Panc1 (cell line): ENCODE data around the gene HES7. TPM values are rescaled to one million over a fixed set of nuclear protein-coding genes. Genes with fewer than 3 reads are reported as not detected.

ENCODE experiments used
- ATAC-seq: fragments of 200-7000 bp; cut with Tn5 transposase; 2 replicates; pipeline ENCODE4 v1.9.1; 2020; ENCODE audit warnings: mild to moderate bottlenecking, moderate library complexity
- BruUV-seq: library from RNA; stranded (reverse); fragments of 400-500 nt; replicated peaks from 2 replicates; lab custom pipeline; 2021; lab: Mats Ljungman, UMichigan
- CTCF ChIA-PET: fragments of 300-600 bp; sonication (Branson Sonifier 250); formaldehyde crosslinking; loops from one replicate; lab custom pipeline; 2022; ENCODE audit warnings: antibody characterized with exemption; lab: Charles Lee
- POLR2A ChIA-PET: fragments of 300-600 bp; sonication (Branson Sonifier 250); formaldehyde crosslinking; loops from one replicate; lab custom pipeline; 2022; ENCODE audit warnings: antibody characterized with exemption; lab: Charles Lee
- DNase-seq: peaks from one replicate; pipeline ENCODE4 v3.0.0-alpha.2; 2010; ENCODE audit warnings: low read depth, low spot score
- H3K27ac ChIP-seq: 2 replicates; pipeline ENCODE4 v1.5.1; 2011; ENCODE audit warnings: mild to moderate bottlenecking, low read length, inconsistent platforms
- H3K27me3 ChIP-seq: fragments of 200-500 bp; sonication (Bioruptor generic); 2 replicates; pipeline ENCODE4 v1.6.0; 2014; ENCODE audit warnings: low read length, inconsistent platforms; ENCODE audit not compliant: control insufficient read depth, insufficient read depth
- H3K36me3 ChIP-seq: fragments of 200-500 bp; sonication (Bioruptor generic); 2 replicates; pipeline ENCODE4 v1.5.1; 2014; ENCODE audit warnings: inconsistent platforms, mild to moderate bottlenecking, low read length, moderate library complexity; ENCODE audit not compliant: control insufficient read depth, insufficient read depth
- H3K4me1 ChIP-seq: 2 replicates; pipeline ENCODE4 v1.5.1; 2011; ENCODE audit warnings: inconsistent platforms, mild to moderate bottlenecking, low read length, moderate library complexity; ENCODE audit not compliant: control insufficient read depth, insufficient read depth
- H3K4me3 ChIP-seq, 2 experiments: 2 replicates each; pipeline ENCODE4 v1.5.1; 2011 to 2012; ENCODE audit warnings: low read depth in 2 of 2, low read length in 2 of 2, mild to moderate bottlenecking in 2 of 2, inconsistent platforms in 1 of 2, moderate library complexity in 1 of 2
- H3K9me3 ChIP-seq: fragments of 200-500 bp; sonication (Bioruptor generic); 2 replicates; pipeline ENCODE4 v1.5.1; 2014; ENCODE audit warnings: low read depth, mild to moderate bottlenecking, inconsistent platforms, low read length, moderate library complexity; ENCODE audit not compliant: control insufficient read depth, insufficient read depth
- POLR2AphosphoS5 ChIP-seq: IDR thresholded peaks from 2 replicates; pipeline ENCODE4 v1.6.1; 2012; ENCODE audit warnings: mild to moderate bottlenecking, low read depth, low read length, moderate library complexity
- SIN3A ChIP-seq: IDR thresholded peaks from 2 replicates; pipeline ENCODE4 v1.6.1; 2012; ENCODE audit warnings: low read depth, mild to moderate bottlenecking, low read length, moderate library complexity, borderline replicate concordance; ENCODE audit not compliant: insufficient read depth
- TCF7L2 ChIP-seq: IDR thresholded peaks from 2 replicates; pipeline ENCODE4 v1.6.1; 2011; ENCODE audit warnings: mild to moderate bottlenecking, low read depth, low read length, inconsistent platforms
- in situ Hi-C: cut with HindIII; loops from 2 replicates; pipeline ENCODE4 v1.10.0; 2016; ENCODE audit warnings: low sequenced_read_pairs, low pct_unique_long_range_greater_than_20kb
- intact Hi-C: fragments of 100-400 bp; cut with micrococcal nuclease; formaldehyde crosslinking; loops from one replicate; pipeline ENCODE4 v1.10.0; 2022; ENCODE audit not compliant: unreplicated experiment
- total RNA-seq: library from RNA; stranded (reverse); gene quantifications from one replicate; pipeline ENCODE4 v1.2.1, GENCODE V29; 2021; ENCODE audit not compliant: unreplicated experiment
- TF ChIP-seq, protein P1 (sequence below): fragments of 450-650 bp; IDR thresholded peaks from 2 replicates; pipeline ENCODE4 v1.5.1; 2017; ENCODE audit warnings: mild to moderate bottlenecking
- TF ChIP-seq, protein P2 (sequence below), 2 experiments: IDR thresholded peaks; 2 replicates each; pipeline ENCODE4 v1.6.1; 2011 to 2012; ENCODE audit warnings: low read depth in 2 of 2, control low read depth in 1 of 2, low read length in 1 of 2, mild to moderate bottlenecking in 1 of 2, moderate library complexity in 1 of 2; ENCODE audit not compliant: insufficient read depth in 1 of 2

Gene HES7
- total RNA-seq, 1 experiment from 2014 or later: 4.0 TPM

DNA sequence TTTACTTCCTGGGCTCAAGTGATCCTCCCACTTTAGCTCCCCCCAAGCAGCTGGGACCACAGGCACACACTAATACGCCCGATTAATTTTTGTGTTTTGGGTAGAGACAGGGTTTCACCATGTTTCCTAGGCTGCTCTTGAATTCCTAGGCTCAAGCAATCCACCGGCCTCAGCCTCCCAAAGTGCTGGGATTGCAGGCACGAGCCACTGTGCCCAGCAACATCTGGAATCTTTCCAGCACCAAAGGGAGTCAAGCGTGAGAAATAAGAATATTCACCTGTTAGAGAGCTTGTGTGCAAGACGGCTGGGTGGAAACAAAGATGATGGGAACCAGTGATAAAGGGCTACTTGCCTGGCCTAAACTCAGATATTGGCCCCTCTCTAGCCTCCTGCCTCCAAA is 22.2 kb downstream of the HES7 start:
- CTCF ChIA-PET: no interaction called here
- POLR2A ChIA-PET: no interaction called here
- no peaks in the 10 kb centered on the region for H3K27me3 ChIP-seq
- ATAC-seq (no peak), DNase-seq (no peak)
- no peaks in the 10 kb centered on the region for H3K4me1 ChIP-seq
- H3K9me3 ChIP-seq: no peaks in the 10 kb centered on the region
- no peaks in the 10 kb centered on the region for H3K36me3 ChIP-seq
- no peak overlapping the region for H3K4me3 ChIP-seq
- no peak overlapping the region for H3K27ac ChIP-seq
- intact Hi-C loops: no loop called here
- in situ Hi-C loops: no loop called here
- no TSS peak for BruUV-seq
- TF ChIP-seq TCF7L2 (no peak), SIN3A (no peak), POLR2AphosphoS5 (no peak)
- TF ChIP-seq, protein P1, sequence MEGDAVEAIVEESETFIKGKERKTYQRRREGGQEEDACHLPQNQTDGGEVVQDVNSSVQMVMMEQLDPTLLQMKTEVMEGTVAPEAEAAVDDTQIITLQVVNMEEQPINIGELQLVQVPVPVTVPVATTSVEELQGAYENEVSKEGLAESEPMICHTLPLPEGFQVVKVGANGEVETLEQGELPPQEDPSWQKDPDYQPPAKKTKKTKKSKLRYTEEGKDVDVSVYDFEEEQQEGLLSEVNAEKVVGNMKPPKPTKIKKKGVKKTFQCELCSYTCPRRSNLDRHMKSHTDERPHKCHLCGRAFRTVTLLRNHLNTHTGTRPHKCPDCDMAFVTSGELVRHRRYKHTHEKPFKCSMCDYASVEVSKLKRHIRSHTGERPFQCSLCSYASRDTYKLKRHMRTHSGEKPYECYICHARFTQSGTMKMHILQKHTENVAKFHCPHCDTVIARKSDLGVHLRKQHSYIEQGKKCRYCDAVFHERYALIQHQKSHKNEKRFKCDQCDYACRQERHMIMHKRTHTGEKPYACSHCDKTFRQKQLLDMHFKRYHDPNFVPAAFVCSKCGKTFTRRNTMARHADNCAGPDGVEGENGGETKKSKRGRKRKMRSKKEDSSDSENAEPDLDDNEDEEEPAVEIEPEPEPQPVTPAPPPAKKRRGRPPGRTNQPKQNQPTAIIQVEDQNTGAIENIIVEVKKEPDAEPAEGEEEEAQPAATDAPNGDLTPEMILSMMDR: no peak
- TF ChIP-seq, protein P2, sequence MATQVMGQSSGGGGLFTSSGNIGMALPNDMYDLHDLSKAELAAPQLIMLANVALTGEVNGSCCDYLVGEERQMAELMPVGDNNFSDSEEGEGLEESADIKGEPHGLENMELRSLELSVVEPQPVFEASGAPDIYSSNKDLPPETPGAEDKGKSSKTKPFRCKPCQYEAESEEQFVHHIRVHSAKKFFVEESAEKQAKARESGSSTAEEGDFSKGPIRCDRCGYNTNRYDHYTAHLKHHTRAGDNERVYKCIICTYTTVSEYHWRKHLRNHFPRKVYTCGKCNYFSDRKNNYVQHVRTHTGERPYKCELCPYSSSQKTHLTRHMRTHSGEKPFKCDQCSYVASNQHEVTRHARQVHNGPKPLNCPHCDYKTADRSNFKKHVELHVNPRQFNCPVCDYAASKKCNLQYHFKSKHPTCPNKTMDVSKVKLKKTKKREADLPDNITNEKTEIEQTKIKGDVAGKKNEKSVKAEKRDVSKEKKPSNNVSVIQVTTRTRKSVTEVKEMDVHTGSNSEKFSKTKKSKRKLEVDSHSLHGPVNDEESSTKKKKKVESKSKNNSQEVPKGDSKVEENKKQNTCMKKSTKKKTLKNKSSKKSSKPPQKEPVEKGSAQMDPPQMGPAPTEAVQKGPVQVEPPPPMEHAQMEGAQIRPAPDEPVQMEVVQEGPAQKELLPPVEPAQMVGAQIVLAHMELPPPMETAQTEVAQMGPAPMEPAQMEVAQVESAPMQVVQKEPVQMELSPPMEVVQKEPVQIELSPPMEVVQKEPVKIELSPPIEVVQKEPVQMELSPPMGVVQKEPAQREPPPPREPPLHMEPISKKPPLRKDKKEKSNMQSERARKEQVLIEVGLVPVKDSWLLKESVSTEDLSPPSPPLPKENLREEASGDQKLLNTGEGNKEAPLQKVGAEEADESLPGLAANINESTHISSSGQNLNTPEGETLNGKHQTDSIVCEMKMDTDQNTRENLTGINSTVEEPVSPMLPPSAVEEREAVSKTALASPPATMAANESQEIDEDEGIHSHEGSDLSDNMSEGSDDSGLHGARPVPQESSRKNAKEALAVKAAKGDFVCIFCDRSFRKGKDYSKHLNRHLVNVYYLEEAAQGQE (IDR thresholded peaks at IDR 0.05; ENCODE audit: insufficient read depth in 1 of 2, low read depth in 2 of 2, low read length in 1 of 2): no peak

DNA sequence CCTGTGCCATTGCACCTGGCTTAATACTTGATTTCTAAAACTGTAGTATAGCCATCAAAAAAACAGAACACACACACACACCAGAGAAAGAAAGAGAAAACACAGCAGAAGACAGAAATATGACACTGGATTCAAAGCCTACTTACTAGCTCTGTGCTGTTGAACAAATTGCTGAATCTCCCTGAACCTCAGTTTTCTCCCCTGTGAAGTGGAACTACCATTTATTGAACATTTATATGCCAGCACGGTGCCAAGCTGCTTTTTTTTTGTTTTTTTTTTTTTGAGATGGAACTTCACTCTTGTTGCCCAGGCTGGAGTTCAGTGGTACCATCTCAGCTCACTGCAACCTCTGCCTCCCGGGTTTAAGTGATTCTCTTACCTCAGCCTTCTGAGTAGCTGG is 23.1 kb downstream of the HES7 start:
- intact Hi-C loops: no loop called here
- no peak for DNase-seq
- no peak for ATAC-seq
- H3K27ac ChIP-seq: no peak overlapping the region
- no peaks in the 10 kb centered on the region for H3K4me1 ChIP-seq
- no peaks in the 10 kb centered on the region for H3K9me3 ChIP-seq
- no TSS peak for BruUV-seq
- ChIA-PET POLR2A (interaction anchor here (0.6 kb wide), 1 partner anchor 81 kb away, joined by 32 read pairs; no protein-coding TSS in a partner anchor), CTCF (interaction anchor here (0.7 kb wide), 1 partner anchor 18 kb away, joined by 4 read pairs; no protein-coding TSS in a partner anchor)
- no peaks in the 10 kb centered on the region for H3K36me3 ChIP-seq
- TF ChIP-seq, protein P1: no peak
- in situ Hi-C loops: no loop called here
- no peaks in the 10 kb centered on the region for H3K27me3 ChIP-seq
- H3K4me3 ChIP-seq: no peak overlapping the region
